ENCODE data around the gene TRIM44.

- no peak for TF ChIP-seq JUN (IDR thresholded peaks at IDR 0.05; ENCODE audit: borderline replicate concordance, insufficient read depth, insufficient read length, low read depth)
- TF ChIP-seq, protein P1, sequence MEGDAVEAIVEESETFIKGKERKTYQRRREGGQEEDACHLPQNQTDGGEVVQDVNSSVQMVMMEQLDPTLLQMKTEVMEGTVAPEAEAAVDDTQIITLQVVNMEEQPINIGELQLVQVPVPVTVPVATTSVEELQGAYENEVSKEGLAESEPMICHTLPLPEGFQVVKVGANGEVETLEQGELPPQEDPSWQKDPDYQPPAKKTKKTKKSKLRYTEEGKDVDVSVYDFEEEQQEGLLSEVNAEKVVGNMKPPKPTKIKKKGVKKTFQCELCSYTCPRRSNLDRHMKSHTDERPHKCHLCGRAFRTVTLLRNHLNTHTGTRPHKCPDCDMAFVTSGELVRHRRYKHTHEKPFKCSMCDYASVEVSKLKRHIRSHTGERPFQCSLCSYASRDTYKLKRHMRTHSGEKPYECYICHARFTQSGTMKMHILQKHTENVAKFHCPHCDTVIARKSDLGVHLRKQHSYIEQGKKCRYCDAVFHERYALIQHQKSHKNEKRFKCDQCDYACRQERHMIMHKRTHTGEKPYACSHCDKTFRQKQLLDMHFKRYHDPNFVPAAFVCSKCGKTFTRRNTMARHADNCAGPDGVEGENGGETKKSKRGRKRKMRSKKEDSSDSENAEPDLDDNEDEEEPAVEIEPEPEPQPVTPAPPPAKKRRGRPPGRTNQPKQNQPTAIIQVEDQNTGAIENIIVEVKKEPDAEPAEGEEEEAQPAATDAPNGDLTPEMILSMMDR (IDR thresholded peaks at IDR 0.05; ENCODE audit: extremely low read depth in 1 of 2, insufficient read depth in 1 of 2, low read depth in 1 of 2, low read length in 2 of 2): peak; percentile 38 to 49
- no peak for TF ChIP-seq POLR2A (IDR thresholded peaks at IDR 0.05; ENCODE audit: low read depth, low read length)
- TF ChIP-seq EZH2 (IDR thresholded peaks at IDR 0.05; ENCODE audit: borderline replicate concordance, low read depth, low read length, severe bottlenecking): no peak
- no peak for TF ChIP-seq MYC (IDR thresholded peaks at IDR 0.05; ENCODE audit: low read depth, low read length)
Observed at GRCh38 chr11:35615921-35616900, 46.4 kb upstream of the TRIM44 start.
